H1 (cell line): ENCODE measurements around the gene CHD9NB. TPM values are rescaled to one million over a fixed set of nuclear protein-coding genes. Genes with fewer than 3 reads are reported as not detected.

Experiments used
- CTCF ChIA-PET: fragments of 300-600 bp; sonication (Branson Sonifier 250); formaldehyde crosslinking; loops from one replicate; lab custom pipeline; 2021; ENCODE audit not compliant: partially characterized antibody; lab: Charles Lee
- POLR2A ChIA-PET: fragments of 300-600 bp; sonication (Branson Sonifier 250); formaldehyde crosslinking; loops from one replicate; lab custom pipeline; 2021; ENCODE audit warnings: inconsistent platforms; ENCODE audit not compliant: partially characterized antibody; lab: Charles Lee
- DNase-seq, 2 experiments: peaks; one replicate each; pipeline versions ENCODE4 v3.0.0 to v3.0.0-alpha.2; 2010 to 2022; ENCODE audit warnings: low spot score in 2 of 2, low read depth in 1 of 2, mixed read lengths in 1 of 2
- FAIRE-seq: peaks from 2 replicates; lab custom pipeline; 2011; peaks lifted over from hg19 to GRCh38; lab: Jason Lieb, UNC
- H2AFZ ChIP-seq: 2 replicates; pipeline ENCODE4 v1.8.1; 2012; ENCODE audit warnings: low read length, inconsistent platforms
- H2AK5ac ChIP-seq: 2 replicates; pipeline ENCODE4 v1.6.1; 2013; ENCODE audit warnings: low read depth, low read length
- H2BK120ac ChIP-seq: replicated peaks from 2 replicates; pipeline ENCODE3; 2013; ENCODE audit warnings: low read depth, low read length, inconsistent platforms
- H2BK12ac ChIP-seq: 2 replicates; pipeline ENCODE4 v1.6.1; 2013; ENCODE audit warnings: low read depth, low read length
- H2BK15ac ChIP-seq: 2 replicates; pipeline ENCODE4 v1.6.1; 2013; ENCODE audit warnings: low read length
- H2BK20ac ChIP-seq: 2 replicates; pipeline ENCODE4 v1.6.1; 2013; ENCODE audit warnings: low read length
- H2BK5ac ChIP-seq: 2 replicates; pipeline ENCODE4 v1.6.1; 2013; ENCODE audit warnings: low read depth, low read length
- H3K14ac ChIP-seq: 2 replicates; pipeline ENCODE4 v1.6.1; 2013; ENCODE audit warnings: inconsistent platforms; ENCODE audit not compliant: insufficient read length
- H3K18ac ChIP-seq: 2 replicates; pipeline ENCODE4 v1.6.1; 2013; ENCODE audit warnings: low read length; ENCODE audit errors: extremely low read depth
- H3K23ac ChIP-seq: 2 replicates; pipeline ENCODE4 v1.6.1; 2013; ENCODE audit warnings: inconsistent platforms; ENCODE audit not compliant: insufficient read length
- H3K23me2 ChIP-seq: 2 replicates; pipeline ENCODE4 v1.6.1; 2013; ENCODE audit warnings: low read depth, low read length
- H3K27ac ChIP-seq: 2 replicates; pipeline ENCODE4 v1.6.1; 2011; ENCODE audit warnings: low read depth, low read length, inconsistent platforms
- H3K27me3 ChIP-seq, 4 experiments: replicated peaks in 1 of 4; 1 replicate in 1 of 4; 2 replicates in 3 of 4; pipeline versions ENCODE4 v1.6.1 to v1.8.1; 2011 to 2013; ENCODE audit warnings: low read length in 3 of 4, mild to moderate bottlenecking in 3 of 4, inconsistent platforms in 2 of 4, mixed read lengths in 2 of 4, moderate library complexity in 1 of 4; ENCODE audit not compliant: control insufficient read depth in 3 of 4, insufficient read depth in 3 of 4; ENCODE audit errors: extremely low read depth in 1 of 4
- H3K36me3 ChIP-seq, 4 experiments: 2 replicates each; pipeline versions ENCODE4 v1.6.1 to v1.8.1; 2011 to 2013; ENCODE audit warnings: mild to moderate bottlenecking in 4 of 4, low read length in 3 of 4, moderate library complexity in 2 of 4, control low read depth in 1 of 4, inconsistent platforms in 1 of 4; ENCODE audit not compliant: insufficient read depth in 4 of 4, control insufficient read depth in 2 of 4
- H3K4ac ChIP-seq: replicated peaks from 2 replicates; pipeline ENCODE3; 2013; ENCODE audit warnings: low read length, low read depth, mixed read lengths, inconsistent platforms; ENCODE audit not compliant: insufficient read length
- H3K4me1 ChIP-seq, 4 experiments: replicated peaks in 1 of 4; 1 replicate in 1 of 4; 2 replicates in 3 of 4; pipeline versions ENCODE4 v1.6.1 to v1.8.1; 2011 to 2013; ENCODE audit warnings: low read length in 3 of 4, inconsistent platforms in 2 of 4, mixed read lengths in 1 of 4; ENCODE audit not compliant: insufficient read depth in 4 of 4, control insufficient read depth in 3 of 4
- H3K4me2 ChIP-seq, 2 experiments: 2 replicates each; pipeline versions ENCODE4 v1.6.1 to v1.8.1; 2011 to 2013; ENCODE audit warnings: low read depth in 2 of 2, low read length in 2 of 2, control low read depth in 1 of 2, inconsistent platforms in 1 of 2, mild to moderate bottlenecking in 1 of 2; ENCODE audit not compliant: insufficient read depth in 1 of 2
- H3K4me3 ChIP-seq, 4 experiments: fragments of 200-600, 300-600 bp in 1 of 4; sonication (generic), shearing (Covaris generic), sonication (Bioruptor Twin) in 1 of 4; 2 replicates each; pipeline versions ENCODE4 v1.5.1 to v1.8.1; 2011 to 2016; ENCODE audit warnings: low read length in 4 of 4, low read depth in 3 of 4, control low read depth in 2 of 4, inconsistent platforms in 2 of 4, mild to moderate bottlenecking in 2 of 4, mixed read lengths in 1 of 4, moderate library complexity in 1 of 4; ENCODE audit not compliant: insufficient read depth in 2 of 4; ENCODE audit errors: extremely low read depth in 1 of 4
- H3K56ac ChIP-seq: replicated peaks from 2 replicates; pipeline ENCODE3; 2013; ENCODE audit warnings: low read depth, mild to moderate bottlenecking, mixed read lengths, low read length, inconsistent platforms; ENCODE audit not compliant: insufficient read length
- H3K79me1 ChIP-seq: 2 replicates; pipeline ENCODE4 v1.6.1; 2013; ENCODE audit warnings: low read depth, low read length, control low read depth
- H3K79me2 ChIP-seq, 2 experiments: 2 replicates each; pipeline versions ENCODE4 v1.6.1 to v1.8.1; 2012 to 2013; ENCODE audit warnings: low read length in 2 of 2, mild to moderate bottlenecking in 2 of 2, inconsistent platforms in 1 of 2; ENCODE audit not compliant: insufficient read depth in 2 of 2, control insufficient read depth in 1 of 2
- H3K9ac ChIP-seq, 4 experiments: replicated peaks in 1 of 4; 1 replicate in 1 of 4; 2 replicates in 3 of 4; pipeline versions ENCODE4 v1.6.1 to v1.8.1; 2011 to 2013; ENCODE audit warnings: low read depth in 3 of 4, low read length in 3 of 4, control low read depth in 2 of 4, mild to moderate bottlenecking in 2 of 4, moderate library complexity in 2 of 4, inconsistent platforms in 1 of 4; ENCODE audit errors: extremely low read depth in 1 of 4
- H3K9me3 ChIP-seq, 2 experiments: 2 replicates each; pipeline versions ENCODE4 v1.6.1 to v1.8.1; 2012 to 2013; ENCODE audit warnings: mild to moderate bottlenecking in 2 of 2, moderate library complexity in 2 of 2, control low read depth in 1 of 2, inconsistent platforms in 1 of 2, low read depth in 1 of 2, low read length in 1 of 2, mixed read lengths in 1 of 2; ENCODE audit not compliant: insufficient read depth in 2 of 2
- H4K20me1 ChIP-seq, 2 experiments: replicated peaks in 1 of 2; 2 replicates each; pipeline versions ENCODE3 to v1.8.1; 2011 to 2013; ENCODE audit warnings: inconsistent platforms in 2 of 2, low read length in 2 of 2, mild to moderate bottlenecking in 1 of 2; ENCODE audit not compliant: insufficient read depth in 2 of 2, control insufficient read depth in 1 of 2
- H4K5ac ChIP-seq: 2 replicates; pipeline ENCODE4 v1.6.1; 2013; ENCODE audit warnings: low read length, low read depth, mixed read lengths, inconsistent platforms; ENCODE audit not compliant: insufficient read length
- H4K8ac ChIP-seq: 2 replicates; pipeline ENCODE4 v1.8.0; 2013; ENCODE audit warnings: mild to moderate bottlenecking, moderate library complexity, low read length, inconsistent platforms; ENCODE audit not compliant: insufficient read depth; ENCODE audit errors: extremely low read depth
- H4K91ac ChIP-seq: replicated peaks from 2 replicates; pipeline ENCODE3; 2013; ENCODE audit warnings: low read length, mixed read lengths, inconsistent platforms; ENCODE audit not compliant: insufficient read length
- ATF2 ChIP-seq: IDR thresholded peaks from 2 replicates; pipeline ENCODE4 v1.6.1; 2012; ENCODE audit warnings: low read length, inconsistent platforms
- CEBPB ChIP-seq: IDR thresholded peaks from 2 replicates; pipeline ENCODE4 v1.6.1; 2012; ENCODE audit warnings: low read depth, low read length
- EZH2 ChIP-seq: fragments of 200-600 bp; sonication (generic); IDR thresholded peaks from 2 replicates; pipeline ENCODE4 v1.7.1; 2012; ENCODE audit warnings: low read depth, mild to moderate bottlenecking, moderate library complexity, low read length, inconsistent platforms; ENCODE audit not compliant: severe bottlenecking
- FOSL1 ChIP-seq: IDR thresholded peaks from 2 replicates; pipeline ENCODE4 v1.6.1; 2011; ENCODE audit warnings: mild to moderate bottlenecking, low read depth, low read length, moderate library complexity; ENCODE audit not compliant: insufficient read depth
- RBBP5 ChIP-seq: IDR thresholded peaks from 2 replicates; pipeline ENCODE4 v1.7.1; 2012; ENCODE audit warnings: low read depth, mild to moderate bottlenecking, inconsistent platforms, low read length, moderate library complexity, borderline replicate concordance
- RNF2 ChIP-seq: fragments of 200-900, 300-1000 bp; sonication (generic); IDR thresholded peaks from 2 replicates; pipeline ENCODE4 v1.7.1; 2016; ENCODE audit warnings: borderline replicate concordance, low read depth, mild to moderate bottlenecking, antibody characterized with exemption, low read length; ENCODE audit not compliant: poor library complexity, severe bottlenecking; ENCODE audit errors: missing control alignments
- SIX5 ChIP-seq: IDR thresholded peaks from 2 replicates; pipeline ENCODE4 v1.6.1; 2011; ENCODE audit warnings: mild to moderate bottlenecking, low read depth, low read length
- SP1 ChIP-seq: IDR thresholded peaks from 2 replicates; pipeline ENCODE4 v1.6.1; 2011; ENCODE audit warnings: low read depth, low read length
- TAF7 ChIP-seq: optimal IDR thresholded peaks from 2 replicates; pipeline ENCODE3; 2011; ENCODE audit warnings: low read depth, mild to moderate bottlenecking, inconsistent platforms, low read length, moderate library complexity, borderline replicate concordance
- WGBS, 2 experiments: shearing (Covaris generic) in 1 of 2; methylation state at CpG; one replicate each; pipeline versions ENCODE4 v1.1.6 to v1.1.7; 2013 to 2015; ENCODE audit warnings: low lambda C conversion rate in 2 of 2, mixed read lengths in 2 of 2, inconsistent platforms in 1 of 2, low coverage in 1 of 2, missing lambda C conversion rate in 1 of 2; ENCODE audit not compliant: insufficient replicate concordance in 2 of 2, insufficient coverage in 1 of 2, insufficient read length in 1 of 2; ENCODE audit errors: extremely low coverage in 1 of 2, missing lambda C conversion rate in 1 of 2; 5-methylcytosine and 5-hydroxymethylcytosine counted together
- polyA plus RNA-seq, 7 experiments: library from polyadenylated mRNA; depleted of rRNA in 3 of 7; stranded (reverse) in 5 of 7; unstranded in 2 of 7; fragments of >200 nt in 5 of 7; fragments of 200-250 nt in 2 of 7; gene quantifications; 1 replicate in 5 of 7; 2 replicates in 1 of 7; 4 replicates in 1 of 7; pipeline versions ENCODE4 v1.2.1 to v1.2.3, GENCODE V29; 2011 to 2013; ENCODE audit warnings: missing spikeins in 2 of 7, mixed read lengths in 2 of 7
- total RNA-seq: library from RNA; stranded (reverse); fragmentation: NEBNext Ultra II Directional; extraction: Animal tissue kit (Norgen Biotek cat#: 25700); gene quantifications from 2 replicates; pipeline ENCODE4 v1.2.1, GENCODE V29; 2021

Gene CHD9NB
- total and polyA plus RNA-seq, 2 of the 8 experiments (the other 6 are each of a cell fraction or from before 2014, with no cell fraction given) = 4.5 to 5.9 TPM

GRCh38 chr16:53061701-53062159 is 9.0 kb upstream of the CHD9NB start:
- ChIA-PET CTCF (interaction anchor here (0.7 to 1.5 kb wide), 2 partner anchors 30 to 1243 kb away, joined by 3 to 5 read pairs; no protein-coding TSS in a partner anchor), POLR2A (interaction anchor here (0.9 kb wide), 1 partner anchor 31 kb away, joined by 3 read pairs; no protein-coding TSS in a partner anchor)
- DNase-seq (no peak), FAIRE-seq (no peak)
- H3K4me1 ChIP-seq = peaks cover 0 to 6% (median 2%) of the 10 kb centered on the region in 4 experiments; a peak in 2 of 7 replicates
- 69% methylated on average over 3 of the region's 3 CpGs; no CpG with 5 or more reads in 1 of the 2 experiments for WGBS, 2 experiments
- H3K23ac ChIP-seq = no peak overlapping the region
- no peak overlapping the region for H2BK5ac ChIP-seq
- no peaks in the 10 kb centered on the region; a peak in 1 of 8 replicates for H3K36me3 ChIP-seq
- no peak overlapping the region for H3K27ac ChIP-seq
- H3K23me2 ChIP-seq = no peaks in the 10 kb centered on the region; the same call in 1 of the 2 replicates
- no peak overlapping the region for H2BK15ac ChIP-seq
- H3K4me3 ChIP-seq = no peak overlapping the region
- H3K4me2 ChIP-seq = no peak overlapping the region
- H2AK5ac ChIP-seq = no peak overlapping the region
- no peak overlapping the region for H2BK20ac ChIP-seq
- no peak overlapping the region for H2BK120ac ChIP-seq
- 0 out of 2 replicates have a peak overlapping the region, but pooled peaks have one; percentile 7 for H2BK12ac ChIP-seq
- peaks cover 15% of the 10 kb centered on the region; the same call in 1 of the 2 replicates for H3K79me1 ChIP-seq
- H3K56ac ChIP-seq = no peak overlapping the region
- no peak overlapping the region for H2AFZ ChIP-seq
- no peak overlapping the region for H3K9ac ChIP-seq
- H4K20me1 ChIP-seq = no peaks in the 10 kb centered on the region
- no peak overlapping the region for H4K91ac ChIP-seq
- no peak overlapping the region for H3K18ac ChIP-seq
- no peak overlapping the region for H3K4ac ChIP-seq
- no peaks in the 10 kb centered on the region for H3K27me3 ChIP-seq
- no peak overlapping the region for H3K14ac ChIP-seq
- no peak overlapping the region for H4K5ac ChIP-seq
- H4K8ac ChIP-seq = peak overlapping the region; percentile 4; the same call in 1 of the 2 replicates
- peaks cover 0 to 40% of the 10 kb centered on the region in 2 experiments; a peak in 2 of 4 replicates for H3K79me2 ChIP-seq
- H3K9me3 ChIP-seq = no peaks in the 10 kb centered on the region
- TF ChIP-seq EZH2 = no peak
- no peak for TF ChIP-seq ATF2
- TF ChIP-seq FOSL1 = no peak
- TF ChIP-seq RNF2 = no peak
- TF ChIP-seq TAF7 = no peak
- TF ChIP-seq SP1 = no peak
- TF ChIP-seq SIX5 = no peak
- no peak for TF ChIP-seq RBBP5
- no peak for TF ChIP-seq CEBPB
